GM12873 (cell line): ENCODE data around the gene S100A10.

ENCODE experiments used
- CTCF ChIP-seq: IDR thresholded peaks from 2 replicates; pipeline ENCODE4 v1.5.1; 2012; ENCODE audit warnings: low read depth, mild to moderate bottlenecking, moderate library complexity, low read length, control low read depth; ENCODE audit not compliant: insufficient read depth; ENCODE audit errors: missing control alignments

The S100A10 gene

GRCh38 chr1:151985768-151986167 lies 7.9 kb downstream of the S100A10 start:
- TF ChIP-seq CTCF: no peak

- TF ChIP-seq CTCF: no peak
Observed at GRCh38 chr1:151985270-151985669, 8.4 kb downstream of the S100A10 start.

- no peak for TF ChIP-seq CTCF
Observed at GRCh38 chr1:151984313-151984956, 9.2 kb downstream of the S100A10 start.

- no peak for TF ChIP-seq CTCF
Observed at GRCh38 chr1:151982300-151983005, 11.2 kb downstream of the S100A10 start.

GRCh38 chr1:151981178-151981525 lies 12.5 kb downstream of the S100A10 start:
- TF ChIP-seq CTCF: no peak

- TF ChIP-seq CTCF: no peak
Observed at GRCh38 chr1:151980287-151981177, 13.1 kb downstream of the S100A10 start.

- no peak for TF ChIP-seq CTCF
Observed at GRCh38 chr1:151978922-151979321, 14.7 kb downstream of the S100A10 start.
